GM12891 (cell line): Measurements from ENCODE around the gene ATXN1.

Source experiments
- DNase-seq: peaks from one replicate; pipeline ENCODE4 v3.0.0; 2011; ENCODE audit warnings: low spot score; ENCODE audit not compliant: insufficient read length
- FAIRE-seq: peaks from 2 replicates; lab custom pipeline; 2011; peaks lifted over from hg19 to GRCh38; lab: Jason Lieb, UNC
- PAX5 ChIP-seq: IDR thresholded peaks from 2 replicates; pipeline ENCODE4 v1.6.1; 2011; ENCODE audit warnings: low read length, moderate library complexity, mild to moderate bottlenecking; ENCODE audit not compliant: insufficient read depth, severe bottlenecking
- POLR2A ChIP-seq: IDR thresholded peaks from 2 replicates; pipeline ENCODE4 v1.6.1; 2011; ENCODE audit warnings: low read depth, low read length, control low read depth
- POLR2AphosphoS5 ChIP-seq: IDR thresholded peaks from 2 replicates; pipeline ENCODE4 v1.6.1; 2011; ENCODE audit warnings: low read depth, low read length, control low read depth
- POU2F2 ChIP-seq: IDR thresholded peaks from 2 replicates; pipeline ENCODE4 v1.6.1; 2011; ENCODE audit warnings: low read depth, mild to moderate bottlenecking, control low read depth, low read length, moderate library complexity
- SPI1 ChIP-seq: IDR thresholded peaks from 2 replicates; pipeline ENCODE4 v1.6.1; 2011; ENCODE audit warnings: low read depth, low read length, control low read depth
- TAF1 ChIP-seq: IDR thresholded peaks from 2 replicates; pipeline ENCODE4 v1.6.1; 2011; ENCODE audit warnings: low read depth, low read length, control low read depth

The ATXN1 gene

GRCh38 chr6:16671302-16672289 lies 89.7 kb downstream of the ATXN1 start:
- FAIRE-seq = no peak
- DNase-seq = no peak
- TF ChIP-seq TAF1 = no peak
- TF ChIP-seq PAX5 = no peak
- no peak for TF ChIP-seq POLR2A
- no peak for TF ChIP-seq POU2F2
- TF ChIP-seq SPI1 = no peak
- no peak for TF ChIP-seq POLR2AphosphoS5

- DNase-seq = no peak
- TF ChIP-seq POLR2AphosphoS5 (no peak), POLR2A (no peak), SPI1 (no peak), TAF1 (no peak), PAX5 (no peak), POU2F2 (no peak)
- FAIRE-seq = no peak
These were observed 90.6 kb downstream of the ATXN1 start for GRCh38 chr6:16670617-16671051.

GRCh38 chr6:16670183-16670582 lies 91.1 kb downstream of the ATXN1 start:
- peak; percentile 47 for FAIRE-seq
- no peak for TF ChIP-seq PAX5
- TF ChIP-seq TAF1 = no peak
- peak; percentile 86 for TF ChIP-seq SPI1
- no peak for TF ChIP-seq POU2F2
- TF ChIP-seq POLR2AphosphoS5 = no peak
- no peak for DNase-seq

- no peak for TF ChIP-seq POLR2AphosphoS5
- TF ChIP-seq POU2F2 = no peak
- no peak for TF ChIP-seq SPI1
- no peak for TF ChIP-seq PAX5
- no peak for TF ChIP-seq POLR2A
- TF ChIP-seq TAF1 = no peak
- DNase-seq (no peak), FAIRE-seq (peak; percentile 74)
These were observed 92.0 kb downstream of the ATXN1 start for GRCh38 chr6:16669227-16669626.

GRCh38 chr6:16667509-16667908 lies 93.8 kb downstream of the ATXN1 start:
- no peak for FAIRE-seq
- TF ChIP-seq POLR2AphosphoS5 (no peak), SPI1 (no peak), PAX5 (no peak), TAF1 (no peak), POU2F2 (no peak), POLR2A (no peak)

GRCh38 chr6:16665992-16666391 lies 95.3 kb downstream of the ATXN1 start:
- DNase-seq = no peak
- TF ChIP-seq PAX5 = no peak
- no peak for TF ChIP-seq SPI1
- TF ChIP-seq TAF1 = no peak
- TF ChIP-seq POLR2A = no peak
- no peak for TF ChIP-seq POU2F2
- no peak for FAIRE-seq

More at GRCh38 chr6:16667509-16667908, 93.8 kb downstream of the ATXN1 start:
- no peak for DNase-seq

GRCh38 chr6:16665182-16665581 lies 96.1 kb downstream of the ATXN1 start:
- FAIRE-seq (no peak), DNase-seq (no peak)
- TF ChIP-seq POLR2A (no peak), PAX5 (no peak), POLR2AphosphoS5 (no peak), POU2F2 (no peak), SPI1 (no peak), TAF1 (no peak)

GRCh38 chr6:16663901-16664300 lies 97.4 kb downstream of the ATXN1 start:
- TF ChIP-seq PAX5 (no peak), POLR2A (no peak), SPI1 (no peak), TAF1 (no peak), POLR2AphosphoS5 (no peak), POU2F2 (no peak)
- DNase-seq (no peak), FAIRE-seq (no peak)

GRCh38 chr6:16660157-16660497 lies 101.1 kb downstream of the ATXN1 start:
- FAIRE-seq (no peak), DNase-seq (no peak)
- peak; percentile 88 for TF ChIP-seq SPI1
- no peak for TF ChIP-seq PAX5
